Neutrophil (primary cell): ENCODE measurements around the gene TAF11L4.
"Not testable (repeated sequence)": the region's sequence is repeated elsewhere in the genome, so short reads cannot be mapped to it uniquely, and the experiment has no call there.

Experiments
- H3K27ac ChIP-seq: fragments of 200-600 bp; sonication (generic); 2 replicates; pipeline ENCODE4 v1.5.1; 2016; ENCODE audit warnings: mild to moderate bottlenecking, moderate library complexity
- H3K27me3 ChIP-seq: fragments of 200-600 bp; sonication (generic); 2 replicates; pipeline ENCODE4 v1.6.0; 2016; ENCODE audit warnings: mild to moderate bottlenecking
- H3K36me3 ChIP-seq: fragments of 200-600 bp; sonication (generic); 2 replicates; pipeline ENCODE4 v1.5.1; 2017
- H3K4me1 ChIP-seq, 2 experiments: fragments of 200-600 bp in 1 of 2; sonication (generic) in 1 of 2; 1 replicate in 1 of 2; 2 replicates in 1 of 2; pipeline versions ENCODE4 v1.5.1 to v1.6.1; 2013 to 2016; ENCODE audit warnings: low read depth in 1 of 2, low read length in 1 of 2, mild to moderate bottlenecking in 1 of 2, moderate library complexity in 1 of 2; ENCODE audit not compliant: control insufficient read depth in 1 of 2, insufficient read depth in 1 of 2
- H3K4me3 ChIP-seq, 2 experiments: fragments of 200-600 bp in 1 of 2; sonication (generic) in 1 of 2; 1 replicate in 1 of 2; 2 replicates in 1 of 2; pipeline ENCODE4 v1.5.1; 2013 to 2016; ENCODE audit warnings: low read depth in 1 of 2, low read length in 1 of 2, mild to moderate bottlenecking in 1 of 2, moderate library complexity in 1 of 2
- H3K9me3 ChIP-seq: fragments of 200-600 bp; sonication (generic); 2 replicates; pipeline ENCODE4 v1.5.1; 2016

The TAF11L4 gene

DNA sequence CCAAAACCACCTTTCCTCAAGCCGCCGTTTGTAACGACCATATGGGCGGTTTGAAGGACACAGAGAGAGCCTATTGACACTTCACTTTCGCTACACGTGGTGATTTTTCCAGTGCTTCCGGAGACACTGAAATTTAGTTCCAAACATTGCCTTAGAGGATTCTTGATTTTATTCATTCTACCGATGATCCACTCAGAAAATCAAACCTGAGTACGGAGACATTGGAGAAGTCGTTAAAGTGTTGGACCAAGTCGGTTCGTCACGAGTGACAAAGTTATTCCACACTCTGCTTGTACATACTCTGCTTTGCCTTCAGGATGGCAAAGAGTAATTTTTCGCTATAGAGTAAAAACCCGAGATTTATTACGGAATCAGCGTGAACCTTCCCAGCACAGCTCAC, 4.9 kb downstream of the TAF11L4 start:
- not testable (repeated sequence) for H3K9me3 ChIP-seq, H3K27ac ChIP-seq, H3K4me1 ChIP-seq, H3K36me3 ChIP-seq, H3K27me3 ChIP-seq, H3K4me3 ChIP-seq

DNA sequence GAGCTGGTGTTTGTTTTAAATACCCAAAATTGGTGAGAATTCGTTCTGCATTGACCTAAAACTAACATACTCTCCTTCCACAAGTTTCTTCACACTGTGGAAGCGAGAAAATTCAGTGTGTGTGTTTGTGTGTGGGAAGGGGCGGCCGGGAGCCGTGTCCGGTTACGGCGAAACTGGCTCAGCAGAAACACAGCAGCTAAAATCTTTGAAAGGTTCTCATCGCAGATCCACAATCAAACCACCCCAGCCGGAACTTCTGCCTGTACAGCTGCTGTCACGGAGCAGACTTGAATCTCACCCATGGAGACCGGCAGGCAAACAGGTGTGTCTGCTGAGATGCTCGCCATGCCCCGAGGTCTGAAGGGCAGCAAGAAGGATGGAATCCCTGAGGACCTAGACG, 6.8 kb downstream of the TAF11L4 start, which contains the start of gene TAF11L6:
TAF11L6 (plus strand) TSS at position 301 of the 400 bp plus-strand sequence.
- H3K27me3 ChIP-seq, H3K36me3 ChIP-seq, H3K9me3 ChIP-seq, H3K4me3 ChIP-seq, H3K27ac ChIP-seq, H3K4me1 ChIP-seq: not testable (repeated sequence)
